Brain microvascular endothelial cell (primary cell): Measurements from ENCODE around the gene RYR2.
A peak's percentile ranks its signal among the peaks of the same experiment; 100 is the strongest.
"Not testable (repeated sequence)": the region's sequence is repeated elsewhere in the genome, so short reads cannot be mapped to it uniquely, and the experiment has no call there.

Source experiments
- DNase-seq: peaks from one replicate; pipeline ENCODE4 v3.0.0-alpha.2; 2020
- H3K27ac ChIP-seq: fragments of 250-450 bp; sonication (Bioruptor Pico); 2 replicates; pipeline ENCODE4 v1.5.1; 2020; ENCODE audit warnings: mild to moderate bottlenecking, moderate library complexity
- H3K27me3 ChIP-seq: fragments of 250-450 bp; sonication (Bioruptor Pico); replicated peaks from 2 replicates; pipeline ENCODE4 v1.5.1; 2020; ENCODE audit warnings: mild to moderate bottlenecking
- H3K36me3 ChIP-seq: fragments of 250-450 bp; sonication (Bioruptor Pico); replicated peaks from 2 replicates; pipeline ENCODE4 v1.5.1; 2020; ENCODE audit warnings: mild to moderate bottlenecking
- H3K4me3 ChIP-seq: 2 replicates; pipeline ENCODE4 v1.5.1; 2011; ENCODE audit warnings: low read depth, mild to moderate bottlenecking, control low read depth, low read length, moderate library complexity
- in situ Hi-C: cut with HindIII; loops from 2 replicates; pipeline ENCODE4 v1.10.0; 2017; ENCODE audit warnings: low sequenced_read_pairs, low pct_ligation_motif_present
- TF ChIP-seq, protein P1 (sequence below): IDR thresholded peaks from 2 replicates; pipeline ENCODE4 v1.5.1; 2011; ENCODE audit warnings: low read depth, mild to moderate bottlenecking, moderate library complexity, low read length, control low read depth, inconsistent platforms; ENCODE audit errors: missing control alignments

RYR2 gene

DNA sequence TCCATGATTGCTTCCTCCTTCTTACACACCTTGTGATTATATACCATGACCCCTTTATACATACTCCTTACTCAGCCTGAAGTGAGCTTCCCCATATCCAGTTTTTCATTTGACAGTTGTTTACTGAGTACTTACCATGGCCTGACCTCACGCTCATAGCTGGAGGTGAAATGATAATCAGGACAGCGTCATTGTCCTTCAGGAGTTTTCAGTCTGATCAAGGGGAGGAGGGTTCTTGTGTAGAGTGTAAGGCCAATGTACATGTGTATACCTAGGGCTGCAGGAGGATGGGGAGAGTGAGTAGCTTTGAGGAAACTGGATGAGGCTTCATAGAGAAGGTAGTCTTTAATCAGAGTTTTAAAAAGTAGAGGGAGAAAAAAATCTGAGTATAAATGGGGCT lies 325.8 kb downstream of the RYR2 start:
- Histone ChIP-seq H3K27me3 (no peaks in the 10 kb centered on the region), H3K36me3 (no peaks in the 10 kb centered on the region), H3K27ac (no peak overlapping the region), H3K4me3 (no peak overlapping the region)
- in situ Hi-C loops = no loop called here
- no peak for DNase-seq
- TF ChIP-seq, protein P1, sequence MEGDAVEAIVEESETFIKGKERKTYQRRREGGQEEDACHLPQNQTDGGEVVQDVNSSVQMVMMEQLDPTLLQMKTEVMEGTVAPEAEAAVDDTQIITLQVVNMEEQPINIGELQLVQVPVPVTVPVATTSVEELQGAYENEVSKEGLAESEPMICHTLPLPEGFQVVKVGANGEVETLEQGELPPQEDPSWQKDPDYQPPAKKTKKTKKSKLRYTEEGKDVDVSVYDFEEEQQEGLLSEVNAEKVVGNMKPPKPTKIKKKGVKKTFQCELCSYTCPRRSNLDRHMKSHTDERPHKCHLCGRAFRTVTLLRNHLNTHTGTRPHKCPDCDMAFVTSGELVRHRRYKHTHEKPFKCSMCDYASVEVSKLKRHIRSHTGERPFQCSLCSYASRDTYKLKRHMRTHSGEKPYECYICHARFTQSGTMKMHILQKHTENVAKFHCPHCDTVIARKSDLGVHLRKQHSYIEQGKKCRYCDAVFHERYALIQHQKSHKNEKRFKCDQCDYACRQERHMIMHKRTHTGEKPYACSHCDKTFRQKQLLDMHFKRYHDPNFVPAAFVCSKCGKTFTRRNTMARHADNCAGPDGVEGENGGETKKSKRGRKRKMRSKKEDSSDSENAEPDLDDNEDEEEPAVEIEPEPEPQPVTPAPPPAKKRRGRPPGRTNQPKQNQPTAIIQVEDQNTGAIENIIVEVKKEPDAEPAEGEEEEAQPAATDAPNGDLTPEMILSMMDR = no peak

DNA sequence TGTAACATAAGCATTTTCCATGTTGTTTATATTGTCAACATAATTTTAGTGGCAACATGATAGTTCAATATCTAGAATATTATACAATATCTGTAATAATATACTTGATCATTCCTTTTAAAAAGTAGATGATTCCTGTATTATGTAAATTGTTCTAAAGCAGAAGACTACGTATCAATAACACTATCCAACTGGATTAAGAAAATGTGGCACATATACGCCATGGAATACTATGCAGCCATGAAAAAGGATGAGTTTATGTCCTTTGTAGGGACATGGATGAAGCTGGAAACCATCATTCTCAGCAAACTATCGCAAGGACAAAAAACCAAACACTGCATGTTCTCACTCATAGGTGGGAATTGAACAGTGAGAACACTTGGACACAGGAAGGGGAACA lies 329.5 kb downstream of the RYR2 start:
- H3K27ac ChIP-seq, H3K36me3 ChIP-seq: not testable (repeated sequence)

GRCh38 chr1:237383791-237384190 lies 341.8 kb downstream of the RYR2 start:
- Histone ChIP-seq H3K36me3 (no peaks in the 10 kb centered on the region), H3K27ac (no peak overlapping the region), H3K27me3 (no peaks in the 10 kb centered on the region), H3K4me3 (no peak overlapping the region)
- TF ChIP-seq, protein P1 = no peak
- peak; percentile 38 for DNase-seq
- in situ Hi-C loops = no loop called here

More for the DNA sequence above, 329.5 kb downstream of the RYR2 start:
- H3K4me3 ChIP-seq, H3K27me3 ChIP-seq, in situ Hi-C loops, DNase-seq: not testable (repeated sequence)

GRCh38 chr1:237384213-237384612 lies 342.2 kb downstream of the RYR2 start:
- TF ChIP-seq, protein P1 = no peak
- in situ Hi-C loops = no loop called here
- no peaks in the 10 kb centered on the region for H3K27me3 ChIP-seq

GRCh38 chr1:237386362-237387143 lies 344.6 kb downstream of the RYR2 start:
- no peak overlapping the region for H3K27ac ChIP-seq
- in situ Hi-C loops = no loop called here
- DNase-seq = no peak
- TF ChIP-seq, protein P1 = peak; percentile 43
- H3K27me3 ChIP-seq = no peaks in the 10 kb centered on the region
- no peaks in the 10 kb centered on the region for H3K36me3 ChIP-seq
- no peak overlapping the region for H3K4me3 ChIP-seq

More at GRCh38 chr1:237384213-237384612, 342.2 kb downstream of the RYR2 start:
- Histone ChIP-seq H3K36me3 (no peaks in the 10 kb centered on the region), H3K4me3 (no peak overlapping the region), H3K27ac (no peak overlapping the region)
- no peak for DNase-seq

DNA sequence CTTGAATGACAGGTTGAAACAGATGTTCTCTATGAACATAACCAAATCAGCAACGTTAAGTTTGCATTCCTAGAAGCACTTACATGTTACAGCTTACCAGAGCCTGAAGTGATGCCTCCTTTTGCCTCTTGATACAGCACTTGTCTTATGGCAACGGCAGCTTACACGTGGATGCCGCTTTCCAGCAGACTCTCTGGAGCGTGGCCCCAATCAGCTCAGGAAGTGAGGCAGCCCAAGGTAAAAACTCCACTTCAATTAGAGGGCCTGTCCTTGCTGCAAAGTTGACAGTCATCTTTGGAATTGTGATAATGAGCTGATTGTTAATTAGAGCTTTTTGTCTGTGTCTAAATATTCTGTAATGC lies 345.1 kb downstream of the RYR2 start:
- H3K4me3 ChIP-seq = no peak overlapping the region
- TF ChIP-seq, protein P1 = no peak
- DNase-seq = no peak
- in situ Hi-C loops = no loop called here
- H3K27me3 ChIP-seq = no peaks in the 10 kb centered on the region
- no peaks in the 10 kb centered on the region for H3K36me3 ChIP-seq
- no peak overlapping the region for H3K27ac ChIP-seq
